Measurements from ENCODE around the gene SH3D21. TPM values are rescaled to one million over a fixed set of nuclear protein-coding genes. Genes with fewer than 3 reads are reported as not detected.

The SH3D21 gene
- total RNA-seq = 2.4 and 3.2 TPM in 2 replicates

GRCh38 chr1:36306210-36306901 lies at the start of gene SH3D21:
TSS of gene SH3D21 (plus strand) at chr1:36306368. CDS start at chr1:36306421, 53 bp downstream.

GRCh38 chr1:36323636-36324352 lies 17.6 kb downstream of the SH3D21 start, which contains the start of gene EVA1B:
TSS of gene EVA1B (minus strand) at chr1:36323645. CDS start at chr1:36323037, 608 bp downstream.

Other genes starting within 250 kb of the SH3D21 start
- not detected in 2 replicates for gene TEKT2, start 222.3 kb upstream of the SH3D21 start, total RNA-seq
- gene ADPRS, start 217.5 kb upstream of the SH3D21 start, total RNA-seq = 28.0 and 43.3 TPM in 2 replicates
- 9.4 and 21.4 TPM in 2 replicates for gene COL8A2, start 181.1 kb upstream of the SH3D21 start, total RNA-seq
- gene TRAPPC3, start 156.9 kb upstream of the SH3D21 start, total RNA-seq = 84.8 and 112 TPM in 2 replicates
- gene MAP7D1, start 150.2 kb upstream of the SH3D21 start, total RNA-seq = 102 and 188 TPM in 2 replicates
- gene THRAP3, start 81.9 kb upstream of the SH3D21 start, total RNA-seq = 58.5 and 62.3 TPM in 2 replicates
- gene EVA1B, start 17.3 kb downstream of the SH3D21 start, total RNA-seq = 418 and 423 TPM in 2 replicates
- 11.7 and 21.9 TPM in 2 replicates for gene STK40, start 79.6 kb downstream of the SH3D21 start, total RNA-seq
- 33.2 and 38.2 TPM in 2 replicates for gene LSM10, start 91.5 kb downstream of the SH3D21 start, total RNA-seq
- gene OSCP1, start 144.1 kb downstream of the SH3D21 start, total RNA-seq = 6.8 and 9.2 TPM in 2 replicates
- 82.3 and 109 TPM in 2 replicates for gene MRPS15, start 158.0 kb downstream of the SH3D21 start, total RNA-seq
- gene CSF3R, start 176.5 kb downstream of the SH3D21 start, total RNA-seq = not detected in 2 replicates

Measured in pericardium fibroblast (primary cell).